Dermis blood vessel endothelial cell (primary cell): Measurements from ENCODE around the gene STRN3. TPM values are rescaled to one million over a fixed set of nuclear protein-coding genes. Genes with fewer than 3 reads are reported as not detected.
"Not testable (repeated sequence)": the region's sequence is repeated elsewhere in the genome, so short reads cannot be mapped to it uniquely, and the experiment has no call there.

ENCODE experiments used
- DNase-seq: peaks from one replicate; pipeline ENCODE4 v3.0.0; 2010
- total RNA-seq: library from RNA; depleted of rRNA; stranded (reverse); fragments of >200 nt; gene quantifications from 2 replicates; pipeline ENCODE4 v1.2.3, GENCODE V29; 2014

STRN3 gene
- total RNA-seq, 1 donor from 2014 or later = 62.3 TPM

DNA sequence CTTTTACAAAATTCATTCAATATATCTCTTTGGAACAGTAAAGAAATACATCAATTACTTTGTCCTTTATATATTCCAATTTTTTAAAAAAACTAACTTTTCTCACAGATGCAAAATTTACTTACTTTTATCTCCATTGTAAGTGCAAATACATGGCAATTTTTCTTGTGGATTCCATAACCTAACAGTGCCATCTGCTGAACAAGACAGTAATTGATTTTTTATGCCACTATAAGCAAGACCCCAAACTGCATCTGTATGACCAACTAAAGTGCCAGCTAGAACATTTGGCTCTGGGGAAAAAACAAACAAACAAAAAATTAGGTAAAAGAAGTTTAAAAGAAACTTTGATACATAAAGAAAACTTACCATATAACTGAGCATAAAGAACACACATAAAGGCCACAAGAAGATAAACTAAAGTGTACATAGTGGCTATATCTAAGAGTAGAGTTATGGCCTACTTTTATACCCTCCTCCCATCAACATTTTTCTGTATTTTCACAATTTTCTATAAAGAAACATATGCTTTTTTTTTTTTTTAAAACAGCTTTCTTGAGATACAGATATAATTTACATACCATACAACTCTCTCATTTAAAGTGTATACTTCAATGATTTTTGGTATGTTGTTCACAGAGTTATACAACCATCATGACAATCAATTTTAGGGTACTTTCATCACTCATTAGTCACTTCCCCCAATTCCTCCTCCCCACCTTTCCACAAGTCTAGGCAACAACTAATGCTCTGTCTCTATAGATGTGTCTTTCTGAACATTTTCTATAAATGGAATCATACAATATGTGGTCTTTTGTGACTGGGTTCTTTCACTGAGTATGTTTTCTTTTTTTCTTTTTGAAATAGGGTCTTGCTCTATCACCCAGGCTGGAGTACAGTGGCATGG is 119.2 kb downstream of the STRN3 start:
- peak; percentile 55 for DNase-seq

DNA sequence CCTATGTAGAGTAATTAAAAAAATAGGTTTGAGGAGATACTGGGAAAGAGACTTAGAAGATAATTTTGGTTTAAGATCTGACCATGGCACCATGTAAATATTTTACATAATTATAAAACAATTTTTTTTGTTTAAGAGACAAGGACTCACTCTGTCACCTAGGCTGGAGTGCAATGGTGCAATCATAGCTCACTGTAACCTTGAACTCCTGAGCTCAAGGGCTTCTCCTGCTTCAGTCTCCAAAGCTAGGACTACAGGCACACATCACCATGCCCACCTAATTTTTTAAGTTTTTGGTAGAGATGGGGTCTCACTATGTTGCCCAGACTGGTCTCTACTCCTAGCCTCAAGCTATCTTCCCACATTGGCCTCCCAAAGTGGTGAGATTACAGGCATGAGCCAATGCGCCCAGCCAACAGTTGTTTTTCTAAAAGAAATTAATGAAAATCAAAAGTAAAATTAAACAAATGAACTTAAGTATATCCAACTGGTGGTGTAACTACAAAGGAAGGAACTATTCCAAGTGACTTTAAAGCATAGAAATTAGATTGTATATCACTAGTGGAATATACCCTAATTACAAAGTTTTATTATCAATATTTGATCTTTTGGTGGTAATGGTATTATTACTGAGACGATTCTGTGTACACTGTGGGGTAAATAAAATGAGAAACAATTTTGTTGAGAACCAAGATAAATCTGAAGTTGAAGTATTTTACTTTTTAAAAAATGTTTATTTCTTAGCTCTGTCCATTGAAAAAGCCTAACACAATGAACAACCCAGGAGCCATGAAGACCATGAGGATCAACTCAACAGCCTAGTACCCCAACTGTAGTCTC is 122.7 kb downstream of the STRN3 start:
- no peak for DNase-seq

DNA sequence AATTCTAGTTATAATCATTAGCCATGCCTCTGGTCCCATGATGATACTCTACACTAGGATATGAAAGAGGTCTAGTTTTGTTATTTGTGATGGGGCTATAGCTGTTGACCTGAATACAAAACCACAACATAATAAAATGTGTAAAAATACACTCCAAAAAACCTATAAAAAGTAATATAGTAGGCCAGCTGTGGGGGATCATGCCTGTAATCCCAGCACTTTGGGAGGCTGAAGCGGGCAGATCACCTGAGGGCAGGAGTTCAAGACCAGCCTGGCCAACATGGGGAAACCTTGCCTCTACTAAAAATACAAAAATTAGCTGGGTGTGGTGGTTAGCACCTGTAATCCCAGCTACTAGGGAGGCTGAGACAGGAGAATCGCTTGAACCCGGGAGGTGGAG is 129.1 kb downstream of the STRN3 start:
- DNase-seq = not testable (repeated sequence)

DNA sequence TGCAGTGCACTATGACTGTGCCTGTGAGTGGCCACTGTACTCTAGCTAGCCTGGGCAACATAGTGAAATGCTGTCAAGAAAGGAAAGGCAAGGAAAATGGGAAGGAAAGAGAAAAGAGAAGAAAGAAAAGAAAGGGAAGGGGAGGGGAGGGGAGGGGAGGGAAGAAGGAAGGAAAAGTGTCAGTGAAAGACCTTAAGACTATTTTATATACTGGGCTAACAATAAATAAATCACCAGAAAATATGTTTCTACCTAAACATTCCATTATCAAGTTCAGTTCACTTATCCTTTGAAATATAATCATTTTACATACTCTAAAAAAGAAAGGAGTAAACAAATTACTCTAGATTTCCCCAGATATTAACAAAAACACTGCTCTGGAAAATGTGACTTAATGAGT is 129.7 kb downstream of the STRN3 start:
- no peak for DNase-seq

DNA sequence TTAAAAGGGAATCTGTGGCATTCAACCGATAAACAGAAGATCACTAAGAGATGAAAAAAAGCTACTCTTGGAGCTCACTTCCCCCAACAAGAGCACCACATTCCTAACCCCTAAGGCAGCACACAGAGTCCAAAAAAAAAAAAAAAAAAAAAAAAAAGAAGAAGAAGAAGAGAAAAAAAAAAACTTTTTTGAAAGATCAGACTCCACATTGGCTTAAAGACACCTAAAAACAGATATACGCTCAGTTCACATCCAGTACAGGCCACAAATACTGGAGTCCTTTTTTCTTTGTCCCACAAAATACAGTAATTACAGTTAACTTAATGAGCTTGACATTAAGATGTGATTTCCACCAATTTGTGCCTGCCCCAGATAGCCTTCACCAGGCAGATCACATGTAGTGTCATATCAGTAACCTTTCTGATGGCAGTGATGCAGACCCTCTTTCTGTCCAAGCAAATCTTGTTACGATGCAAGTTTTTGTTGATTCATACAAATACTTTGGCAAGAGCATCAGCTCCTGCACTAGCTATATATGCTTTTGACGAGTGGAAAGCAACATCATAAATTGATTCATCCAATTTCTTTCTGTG is 131.2 kb downstream of the STRN3 start:
- DNase-seq = no peak

DNA sequence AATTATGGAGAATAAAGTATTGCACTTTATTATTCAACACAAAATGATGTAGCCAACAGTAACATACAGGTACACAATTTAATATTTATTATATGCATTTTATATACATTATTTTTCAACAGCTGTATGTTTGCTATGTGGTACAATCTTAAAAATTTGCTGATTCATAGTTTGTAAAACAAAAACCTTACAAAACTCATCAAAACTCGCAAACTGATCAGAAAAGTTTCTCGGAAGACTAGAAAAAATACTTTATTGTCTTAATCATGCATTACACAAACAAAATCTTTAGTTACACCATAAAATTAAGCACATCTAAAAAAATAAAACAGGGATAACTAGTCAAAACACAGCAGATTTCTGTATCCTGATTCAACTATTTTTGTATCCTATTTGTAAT is 132.4 kb downstream of the STRN3 start:
- no peak for DNase-seq

DNA sequence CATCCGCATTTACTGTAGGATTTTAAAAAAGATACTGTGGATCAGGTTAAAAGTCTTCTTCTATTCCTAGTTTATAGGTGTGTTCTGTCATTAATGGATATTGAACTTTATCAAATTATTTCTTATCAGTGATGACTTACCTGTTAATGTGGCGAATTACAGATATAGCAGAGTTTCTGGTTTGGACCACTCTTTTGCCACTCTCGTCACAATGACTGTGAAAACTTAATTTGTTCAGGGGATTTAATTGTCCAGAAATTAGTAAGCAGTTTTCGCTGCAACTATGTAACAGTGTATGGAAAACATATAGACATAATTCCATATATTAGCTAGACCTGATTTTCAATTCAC is 137.0 kb downstream of the STRN3 start:
- no peak for DNase-seq

DNA sequence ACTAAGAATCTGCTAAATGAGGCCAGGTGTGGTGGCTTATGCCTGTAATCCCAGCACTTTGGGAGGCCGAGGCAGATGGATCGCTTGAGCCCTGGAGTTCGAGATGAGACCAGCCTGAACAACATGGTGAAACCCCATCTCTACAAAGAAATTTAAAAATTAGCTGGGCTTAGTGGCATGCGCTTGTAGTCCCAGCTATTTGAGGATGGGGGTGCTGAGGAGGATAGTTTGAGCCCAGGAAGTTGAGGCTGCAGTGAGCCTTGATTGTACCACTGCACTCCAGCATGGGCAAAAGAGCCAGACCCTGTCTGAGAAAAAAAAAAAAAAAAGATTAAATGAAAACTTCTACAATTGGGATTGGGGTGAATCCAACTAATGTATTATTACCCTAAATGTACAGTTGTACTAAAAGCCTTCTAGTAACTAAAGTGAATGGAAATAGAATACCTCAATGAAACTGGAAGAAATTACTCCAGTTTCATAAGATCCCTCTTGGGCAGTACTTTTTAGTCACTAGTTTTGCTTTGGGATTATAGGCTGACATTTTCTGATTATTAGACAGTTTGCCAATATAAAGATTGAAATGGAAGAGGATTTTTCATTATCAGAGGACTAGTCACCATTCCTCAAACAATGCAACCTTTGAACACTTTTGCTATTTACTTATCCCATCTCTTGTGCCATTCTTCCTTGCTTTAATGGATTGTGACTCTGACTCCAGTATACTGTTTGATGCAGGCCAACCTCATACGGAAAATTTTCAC is 137.5 kb downstream of the STRN3 start:
- DNase-seq = no peak

DNA sequence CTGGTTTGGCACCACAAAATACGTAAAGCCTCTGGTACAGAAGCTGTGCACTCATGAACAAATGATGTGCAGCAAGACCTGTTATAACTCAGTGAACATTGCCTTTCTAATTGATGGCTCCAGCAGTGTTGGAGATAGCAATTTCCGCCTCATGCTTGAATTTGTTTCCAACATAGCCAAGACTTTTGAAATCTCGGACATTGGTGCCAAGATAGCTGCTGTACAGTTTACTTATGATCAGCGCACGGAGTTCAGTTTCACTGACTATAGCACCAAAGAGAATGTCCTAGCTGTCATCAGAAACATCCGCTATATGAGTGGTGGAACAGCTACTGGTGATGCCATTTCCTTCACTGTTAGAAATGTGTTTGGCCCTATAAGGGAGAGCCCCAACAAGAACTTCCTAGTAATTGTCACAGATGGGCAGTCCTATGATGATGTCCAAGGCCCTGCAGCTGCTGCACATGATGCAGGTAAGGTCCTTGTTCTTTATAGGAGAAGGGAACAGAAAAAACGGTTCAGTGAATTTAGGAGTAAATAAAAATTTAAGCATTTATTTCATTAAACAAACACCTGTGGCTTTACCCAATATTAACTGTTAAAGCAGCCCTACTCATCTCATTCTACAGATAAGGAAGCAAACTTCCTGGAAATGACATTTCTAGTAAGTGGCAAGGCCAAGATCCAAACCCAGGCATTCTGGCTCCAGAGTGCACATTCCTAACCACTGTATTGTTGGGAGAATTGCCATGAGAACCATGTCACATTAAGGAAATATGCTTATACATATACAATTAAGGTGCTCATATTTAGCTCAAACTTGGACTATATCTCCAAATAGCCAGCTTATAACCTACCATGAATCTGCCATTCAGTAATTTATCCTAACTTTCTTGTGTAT is 140.1 kb downstream of the STRN3 start:
- DNase-seq = no peak

DNA sequence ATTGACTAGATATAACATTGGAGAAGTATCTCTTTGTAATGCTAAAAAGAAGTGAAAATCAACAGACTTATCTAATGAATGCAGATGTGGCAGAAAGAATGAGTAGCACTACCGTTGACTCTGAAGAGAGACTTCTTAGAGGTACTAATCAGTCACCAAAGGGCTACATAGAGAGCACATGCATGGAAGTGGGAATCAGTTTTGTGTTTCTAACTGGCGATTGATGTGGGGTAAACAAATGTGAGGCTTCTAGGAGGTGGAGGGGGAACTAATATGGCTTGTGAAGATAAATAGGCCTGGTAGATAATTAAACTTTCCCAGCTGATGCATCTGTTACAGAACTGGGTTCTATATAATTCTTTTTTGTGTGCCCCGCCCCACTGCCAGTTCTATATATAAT is 141.3 kb downstream of the STRN3 start:
- DNase-seq = no peak

DNA sequence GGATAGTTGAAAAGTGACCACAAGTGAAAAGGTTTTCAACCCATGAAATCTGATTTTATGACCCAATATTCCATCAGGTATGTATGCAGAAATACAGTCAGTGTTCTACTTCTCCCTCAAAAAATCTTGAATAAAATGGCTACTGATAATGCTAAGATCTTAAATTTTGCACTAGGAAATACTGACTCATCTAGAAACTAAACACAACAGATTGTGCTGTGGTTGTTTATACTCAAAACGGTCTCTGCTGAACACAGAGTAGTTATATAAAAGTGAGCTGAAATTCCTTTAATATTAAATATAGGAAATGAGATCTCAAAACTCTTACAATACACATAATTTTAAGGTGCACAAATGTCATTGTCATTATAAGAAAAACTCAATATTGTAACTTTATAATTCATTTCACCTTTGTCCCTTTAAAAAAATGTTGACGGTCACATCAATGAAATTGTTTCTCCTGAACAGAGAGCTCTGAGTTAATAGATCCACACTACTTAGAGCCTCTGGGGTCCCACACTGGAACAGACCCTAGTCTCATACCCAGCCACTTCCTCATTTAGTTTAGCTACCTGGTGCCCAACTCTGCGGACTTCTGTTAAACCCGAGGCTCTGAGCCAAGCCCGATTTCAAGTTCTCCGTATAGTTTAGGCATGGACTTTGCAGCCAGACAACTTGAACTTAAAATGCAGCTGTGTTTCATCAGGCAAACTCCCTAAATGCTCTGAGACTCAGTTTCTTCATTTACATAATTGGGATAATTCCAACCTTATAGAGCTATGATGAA is 142.5 kb downstream of the STRN3 start:
- no peak for DNase-seq

DNA sequence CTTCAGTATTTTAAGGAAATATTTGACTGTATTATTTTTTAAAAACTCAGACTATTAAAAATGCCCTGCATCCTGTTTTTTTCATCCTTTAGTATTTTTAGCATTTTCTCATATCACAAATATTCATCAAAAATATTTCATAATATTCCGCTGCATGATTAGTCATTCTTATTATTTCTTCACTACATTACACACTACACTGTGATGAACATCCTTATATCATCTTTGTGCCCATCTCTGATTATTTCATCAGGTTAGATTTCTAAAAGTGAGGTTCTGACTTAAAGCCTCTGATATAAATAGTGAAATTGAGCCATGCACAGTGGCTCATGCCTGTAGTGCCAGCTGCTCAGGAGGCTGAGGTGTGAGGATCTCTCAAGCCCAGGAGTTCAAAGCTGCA is 143.7 kb downstream of the STRN3 start:
- DNase-seq = no peak

DNA sequence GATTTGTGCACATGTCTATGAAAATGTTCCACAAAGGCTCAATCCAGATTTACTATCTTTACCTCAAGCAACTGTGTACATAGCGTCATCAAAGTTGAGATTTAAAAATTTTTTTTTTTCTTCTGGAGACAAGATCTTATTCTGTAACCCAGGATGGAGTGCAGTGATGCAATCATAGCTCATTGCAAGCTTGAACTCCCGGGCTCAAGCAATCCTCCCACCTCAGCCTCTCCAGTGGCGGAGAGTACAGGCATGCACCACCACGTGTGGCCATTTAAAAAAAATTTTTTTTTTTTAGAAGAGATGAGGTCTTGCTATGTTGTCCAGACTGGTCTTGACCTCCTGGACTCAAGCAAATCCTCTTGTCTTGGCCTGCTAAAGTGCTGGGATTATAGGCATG is 149.5 kb downstream of the STRN3 start:
- no peak for DNase-seq

DNA sequence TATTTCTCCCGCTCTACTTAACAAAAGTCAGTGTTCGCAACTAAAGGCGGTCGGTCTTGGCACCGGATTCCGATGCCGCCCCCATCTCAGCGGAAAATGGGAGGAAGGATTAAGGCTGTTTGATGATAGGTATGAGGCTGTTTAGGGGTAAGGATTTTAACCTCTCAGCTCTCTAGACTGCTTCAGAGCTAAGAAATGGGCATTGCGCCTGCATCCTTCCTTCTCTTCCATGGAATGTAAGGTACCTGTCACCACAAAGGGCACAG is 150.5 kb downstream of the STRN3 start:
- DNase-seq = no peak

DNA sequence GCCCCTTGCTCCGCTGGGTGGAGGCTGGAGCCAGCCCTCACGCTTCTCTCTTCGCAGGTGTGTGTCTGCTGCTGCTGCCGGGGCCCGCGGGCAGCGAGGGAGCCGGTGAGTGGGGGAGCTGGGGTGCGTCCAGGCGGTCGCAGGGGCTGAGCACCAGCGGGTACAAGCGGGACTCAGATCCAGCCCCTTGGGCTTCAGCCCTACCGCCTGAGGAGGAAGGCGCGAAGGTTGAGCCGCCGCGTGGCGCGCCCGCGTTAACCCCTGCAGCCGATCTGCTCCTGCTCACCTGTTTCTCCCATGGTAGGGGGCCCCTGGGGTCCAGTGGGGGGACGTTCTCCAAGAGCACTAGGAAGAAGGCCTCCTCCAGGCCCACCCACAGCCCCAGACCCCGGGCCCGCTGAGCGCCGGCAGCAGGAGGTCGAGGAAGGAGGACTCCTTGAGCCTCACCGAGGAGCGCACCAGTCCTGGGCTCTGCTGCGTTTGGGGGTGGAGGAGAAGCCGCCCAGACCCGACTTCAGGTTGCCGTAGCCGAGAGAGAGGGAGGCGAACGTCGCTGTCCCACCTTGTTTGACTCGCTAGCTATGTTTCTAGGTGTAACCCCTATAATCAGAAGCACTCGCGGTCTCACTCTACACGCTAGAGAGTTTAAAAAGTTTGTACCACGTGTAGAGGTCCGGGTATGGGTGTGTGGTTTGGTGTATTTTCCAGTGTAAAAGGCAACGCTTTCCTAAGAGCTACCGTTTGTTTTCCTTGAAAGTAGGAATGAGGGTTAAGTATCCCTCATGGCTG is 151.0 kb downstream of the STRN3 start:
- DNase-seq = peak; percentile 6

DNA sequence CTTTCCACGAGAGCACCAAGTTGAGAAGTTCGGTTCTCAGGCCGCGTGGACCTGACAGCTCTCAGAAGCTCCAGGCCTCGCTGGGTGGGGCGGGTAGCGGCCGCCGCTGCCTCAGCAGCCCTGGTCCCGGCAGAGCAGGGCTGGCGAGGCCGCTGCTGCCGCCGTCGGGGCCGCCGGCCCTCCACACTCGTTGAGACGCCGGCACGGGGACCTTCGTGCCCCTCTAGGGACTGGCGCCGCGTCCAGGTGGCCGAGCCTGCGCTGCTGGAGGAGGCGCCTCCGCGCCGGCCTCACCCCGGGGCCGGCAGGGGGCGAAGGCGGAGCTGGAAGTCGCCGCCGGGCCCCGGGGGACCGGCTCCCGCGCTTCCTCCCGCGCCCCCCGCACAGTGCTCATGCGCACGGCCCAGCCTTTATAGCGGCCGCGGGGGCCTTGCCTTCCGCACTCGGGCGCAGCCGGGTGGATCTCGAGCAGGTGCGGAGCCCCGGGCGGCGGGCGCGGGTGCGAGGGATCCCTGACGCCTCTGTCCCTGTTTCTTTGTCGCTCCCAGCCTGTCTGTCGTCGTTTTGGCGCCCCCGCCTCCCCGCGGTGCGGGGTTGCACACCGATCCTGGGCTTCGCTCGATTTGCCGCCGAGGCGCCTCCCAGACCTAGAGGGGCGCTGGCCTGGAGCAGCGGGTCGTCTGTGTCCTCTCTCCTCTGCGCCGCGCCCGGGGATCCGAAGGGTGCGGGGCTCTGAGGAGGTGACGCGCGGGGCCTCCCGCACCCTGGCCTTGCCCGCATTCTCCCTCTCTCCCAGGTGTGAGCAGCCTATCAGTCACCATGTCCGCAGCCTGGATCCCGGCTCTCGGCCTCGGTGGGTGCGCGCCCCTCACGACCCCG is 151.8 kb downstream of the STRN3 start, which contains the start of gene COCH:
COCH (plus strand) TSS at position 440 of the 879 bp plus-strand sequence; CDS start at position 820, 380 bp downstream.
- DNase-seq = peak; percentile 12

DNA sequence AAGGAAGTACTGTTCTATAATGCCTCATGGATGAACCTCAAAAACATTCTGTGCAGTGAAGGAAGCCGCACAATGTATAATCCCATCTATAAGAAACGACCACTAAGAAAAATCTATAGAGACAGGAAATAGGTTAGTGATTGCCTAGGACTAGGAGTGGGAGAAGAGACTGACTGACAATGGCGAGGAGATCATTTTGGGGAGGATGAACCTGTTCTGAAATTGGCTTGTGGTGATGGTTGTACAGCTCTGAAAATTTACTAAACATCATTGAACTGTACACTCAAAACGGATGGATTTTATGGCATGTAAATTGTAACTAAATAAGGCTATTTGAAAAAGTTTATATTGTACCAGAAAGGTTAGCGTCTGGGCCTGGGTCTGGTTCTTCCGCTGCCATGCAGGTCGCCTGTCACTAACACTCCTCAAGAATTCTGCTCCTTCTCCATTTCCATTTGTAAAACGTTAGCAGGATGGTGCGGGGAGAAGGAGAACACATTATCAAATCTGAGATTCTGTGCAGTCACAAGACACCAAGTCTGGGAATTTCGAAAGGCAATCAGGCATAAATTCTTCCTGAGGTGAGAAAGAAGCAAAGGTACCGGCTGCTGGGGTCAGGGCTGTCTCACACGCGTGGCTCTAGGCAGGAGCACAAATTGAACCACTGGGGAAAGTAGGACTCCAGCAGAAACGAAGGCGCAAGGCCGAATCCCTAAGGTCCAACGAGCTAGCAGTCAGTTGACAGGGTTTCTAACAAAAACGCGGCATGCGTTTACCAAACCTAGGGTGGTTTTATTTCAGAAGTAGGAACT is 152.7 kb downstream of the STRN3 start:
- DNase-seq = no peak

DNA sequence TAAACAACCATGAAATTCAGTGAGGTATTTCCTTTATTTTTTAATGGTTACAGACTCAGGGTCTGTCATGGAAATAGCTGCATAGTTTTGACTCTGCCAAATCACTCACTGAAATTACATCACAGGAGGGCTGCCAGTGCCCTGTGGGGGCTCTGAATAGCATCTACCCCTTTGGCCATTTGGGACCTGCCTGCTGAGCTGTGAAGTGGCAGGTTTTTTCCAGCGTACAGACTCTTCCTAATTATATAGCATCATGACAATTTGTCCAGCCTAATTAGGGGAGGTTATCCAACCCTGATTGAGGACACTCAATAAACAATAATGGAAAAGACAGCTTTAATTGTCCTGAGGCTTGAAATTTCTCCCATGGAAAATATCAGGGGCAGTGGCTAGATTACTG is 153.6 kb downstream of the STRN3 start:
- DNase-seq = no peak
